ENCODE measurements around the gene PSMD9.
"Not testable (repeated sequence)": the region's sequence is repeated elsewhere in the genome, so short reads cannot be mapped to it uniquely, and the experiment has no call there.

PSMD9 gene

DNA sequence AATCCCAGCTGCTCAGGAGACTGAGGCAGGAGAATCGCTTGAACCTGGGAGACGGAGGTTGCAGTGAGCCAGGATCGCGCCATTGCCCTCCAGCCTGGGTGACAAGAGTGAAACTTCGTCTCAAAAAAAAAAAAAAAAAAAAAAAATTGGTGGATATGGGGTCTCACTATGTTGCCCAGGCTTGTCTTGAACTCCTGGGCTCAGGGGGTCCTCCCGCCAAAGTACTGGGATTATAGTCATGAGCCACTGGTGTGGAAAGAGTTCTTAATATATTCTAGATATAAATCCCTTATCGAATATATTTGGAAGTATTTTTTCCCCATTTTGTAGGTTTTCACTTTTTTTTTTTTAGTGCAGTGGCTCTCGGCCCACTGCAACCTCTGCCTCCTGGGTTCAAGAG, 19.4 kb upstream of the PSMD9 start:
- H2AK5ac ChIP-seq (ENCODE audit: low read length); H3K79me1 ChIP-seq (ENCODE audit: low read length); H2BK15ac ChIP-seq (replicated peaks; ENCODE audit: low read depth); H3K23ac ChIP-seq (ENCODE audit: low read length); H3K56ac ChIP-seq (ENCODE audit: low read length); DNase-seq; H3K4me2 ChIP-seq (ENCODE audit: low read length); H3K79me2 ChIP-seq (ENCODE audit: control insufficient read depth, insufficient read depth, low read length); H3K4ac ChIP-seq (ENCODE audit: low read depth, low read length); H3K18ac ChIP-seq (ENCODE audit: low read length); H3K27me3 ChIP-seq (ENCODE audit: insufficient read depth, low read length, poor library complexity); H4K8ac ChIP-seq (ENCODE audit: low read depth, low read length); H3K27ac ChIP-seq (ENCODE audit: low read depth, low read length); H3K4me3 ChIP-seq (ENCODE audit: low read length); H3K9ac ChIP-seq (ENCODE audit: low read length); H2BK120ac ChIP-seq (ENCODE audit: low read depth, low read length); H2BK5ac ChIP-seq (ENCODE audit: low read length); H3K4me1 ChIP-seq (ENCODE audit: control insufficient read depth, low read depth, low read length); H4K5ac ChIP-seq (ENCODE audit: low read length); H3K36me3 ChIP-seq (ENCODE audit: control insufficient read depth, insufficient read depth, low read length): not testable (repeated sequence)
- no CpG with 5 or more reads among the region's 8 CpGs for WGBS (ENCODE audit: extremely low coverage, insufficient coverage, low lambda C conversion rate)

DNA sequence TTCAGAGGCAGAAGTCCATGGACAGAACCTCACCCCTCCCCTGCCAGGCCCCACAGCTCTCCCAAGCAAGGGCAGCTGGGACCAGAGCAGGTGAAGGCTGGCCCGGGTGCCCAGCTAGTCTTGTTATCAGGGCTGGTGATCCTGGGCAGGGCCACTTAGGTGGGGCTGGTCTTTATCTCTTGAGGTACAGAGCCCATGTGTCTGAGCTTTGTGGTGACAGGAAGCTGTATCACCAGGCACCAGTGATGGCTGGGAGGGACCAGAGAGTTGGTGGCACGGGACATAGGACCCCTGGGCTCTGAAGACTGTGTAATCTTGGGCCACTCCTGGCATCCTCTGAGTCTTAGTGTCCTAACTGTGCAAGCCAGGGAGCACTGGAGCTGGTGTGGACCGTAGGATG, 17.1 kb upstream of the PSMD9 start:
- no peak overlapping the region for H3K23ac ChIP-seq (ENCODE audit: low read length)
- no peak overlapping the region for H3K4me3 ChIP-seq (ENCODE audit: low read length)
- H2AK5ac ChIP-seq (ENCODE audit: low read length): no peak overlapping the region
- H3K4ac ChIP-seq (ENCODE audit: low read depth, low read length): no peak overlapping the region
- H3K27me3 ChIP-seq (ENCODE audit: insufficient read depth, low read length, poor library complexity): no peaks in the 10 kb centered on the region
- H3K4me2 ChIP-seq (ENCODE audit: low read length): no peak overlapping the region
- no peak for DNase-seq
- no peak overlapping the region for H2BK5ac ChIP-seq (ENCODE audit: low read length)
- no peak overlapping the region for H3K56ac ChIP-seq (ENCODE audit: low read length)
- no peak overlapping the region for H3K18ac ChIP-seq (ENCODE audit: low read length)
- H4K5ac ChIP-seq (ENCODE audit: low read length): no peak overlapping the region
- no peak overlapping the region for H2BK120ac ChIP-seq (ENCODE audit: low read depth, low read length)
- H3K36me3 ChIP-seq (ENCODE audit: control insufficient read depth, insufficient read depth, low read length): no peaks in the 10 kb centered on the region
- H3K9ac ChIP-seq (ENCODE audit: low read length): no peak overlapping the region
- H3K79me1 ChIP-seq (ENCODE audit: low read length): no peaks in the 10 kb centered on the region
- no peak overlapping the region for H2BK15ac ChIP-seq (replicated peaks; ENCODE audit: low read depth)
- no peaks in the 10 kb centered on the region for H3K79me2 ChIP-seq (ENCODE audit: control insufficient read depth, insufficient read depth, low read length)
- WGBS (ENCODE audit: extremely low coverage, insufficient coverage, low lambda C conversion rate): no CpG with 5 or more reads among the region's 3 CpGs
- no peak overlapping the region for H4K8ac ChIP-seq (ENCODE audit: low read depth, low read length)
- H3K4me1 ChIP-seq (ENCODE audit: control insufficient read depth, low read depth, low read length): no peaks in the 10 kb centered on the region
- no peak overlapping the region for H3K27ac ChIP-seq (ENCODE audit: low read depth, low read length)

GRCh38 chr12:121872546-121873215, 15.9 kb upstream of the PSMD9 start:
- no peak overlapping the region for H3K23ac ChIP-seq (ENCODE audit: low read length)
- H3K27me3 ChIP-seq (ENCODE audit: insufficient read depth, low read length, poor library complexity): no peaks in the 10 kb centered on the region
- no peaks in the 10 kb centered on the region for H3K79me1 ChIP-seq (ENCODE audit: low read length)
- H2BK5ac ChIP-seq (ENCODE audit: low read length): no peak overlapping the region
- H3K36me3 ChIP-seq (ENCODE audit: control insufficient read depth, insufficient read depth, low read length): no peaks in the 10 kb centered on the region
- H2BK120ac ChIP-seq (ENCODE audit: low read depth, low read length): no peak overlapping the region
- H3K27ac ChIP-seq (ENCODE audit: low read depth, low read length): no peak overlapping the region
- H2BK15ac ChIP-seq (replicated peaks; ENCODE audit: low read depth): no peak overlapping the region
- no peak overlapping the region for H3K56ac ChIP-seq (ENCODE audit: low read length)
- no peaks in the 10 kb centered on the region for H3K79me2 ChIP-seq (ENCODE audit: control insufficient read depth, insufficient read depth, low read length)
- H3K4me3 ChIP-seq (ENCODE audit: low read length): no peak overlapping the region
- no peak overlapping the region for H3K4ac ChIP-seq (ENCODE audit: low read depth, low read length)
- no peak overlapping the region for H3K4me2 ChIP-seq (ENCODE audit: low read length)
- DNase-seq: no peak
- no CpG with 5 or more reads among the region's 5 CpGs for WGBS (ENCODE audit: extremely low coverage, insufficient coverage, low lambda C conversion rate)
- no peak overlapping the region for H2AK5ac ChIP-seq (ENCODE audit: low read length)
- no peak overlapping the region for H3K9ac ChIP-seq (ENCODE audit: low read length)
- no peak overlapping the region for H4K5ac ChIP-seq (ENCODE audit: low read length)
- no peaks in the 10 kb centered on the region for H3K4me1 ChIP-seq (ENCODE audit: control insufficient read depth, low read depth, low read length)
- no peak overlapping the region for H4K8ac ChIP-seq (ENCODE audit: low read depth, low read length)
- no peak overlapping the region for H3K18ac ChIP-seq (ENCODE audit: low read length)

GRCh38 chr12:121873216-121873569, 15.4 kb upstream of the PSMD9 start:
- no peaks in the 10 kb centered on the region for H3K36me3 ChIP-seq (ENCODE audit: control insufficient read depth, insufficient read depth, low read length)
- H4K8ac ChIP-seq (ENCODE audit: low read depth, low read length): no peak overlapping the region
- H3K27me3 ChIP-seq (ENCODE audit: insufficient read depth, low read length, poor library complexity): no peaks in the 10 kb centered on the region
- no peak overlapping the region for H3K23ac ChIP-seq (ENCODE audit: low read length)
- H3K79me2 ChIP-seq (ENCODE audit: control insufficient read depth, insufficient read depth, low read length): no peaks in the 10 kb centered on the region
- H3K4me1 ChIP-seq (ENCODE audit: control insufficient read depth, low read depth, low read length): no peaks in the 10 kb centered on the region
- no peak overlapping the region for H3K27ac ChIP-seq (ENCODE audit: low read depth, low read length)
- no peak overlapping the region for H3K18ac ChIP-seq (ENCODE audit: low read length)
- H3K4ac ChIP-seq (ENCODE audit: low read depth, low read length): no peak overlapping the region
- no peak overlapping the region for H3K4me2 ChIP-seq (ENCODE audit: low read length)
- no peak overlapping the region for H2BK15ac ChIP-seq (replicated peaks; ENCODE audit: low read depth)
- no peak overlapping the region for H3K4me3 ChIP-seq (ENCODE audit: low read length)
- no peak overlapping the region for H3K9ac ChIP-seq (ENCODE audit: low read length)
- H3K79me1 ChIP-seq (ENCODE audit: low read length): no peaks in the 10 kb centered on the region
- H2AK5ac ChIP-seq (ENCODE audit: low read length): no peak overlapping the region
- no CpG with 5 or more reads among the region's 6 CpGs for WGBS (ENCODE audit: extremely low coverage, insufficient coverage, low lambda C conversion rate)
- no peak overlapping the region for H4K5ac ChIP-seq (ENCODE audit: low read length)
- no peak overlapping the region for H3K56ac ChIP-seq (ENCODE audit: low read length)
- no peak for DNase-seq
- H2BK5ac ChIP-seq (ENCODE audit: low read length): no peak overlapping the region
- H2BK120ac ChIP-seq (ENCODE audit: low read depth, low read length): no peak overlapping the region

DNA sequence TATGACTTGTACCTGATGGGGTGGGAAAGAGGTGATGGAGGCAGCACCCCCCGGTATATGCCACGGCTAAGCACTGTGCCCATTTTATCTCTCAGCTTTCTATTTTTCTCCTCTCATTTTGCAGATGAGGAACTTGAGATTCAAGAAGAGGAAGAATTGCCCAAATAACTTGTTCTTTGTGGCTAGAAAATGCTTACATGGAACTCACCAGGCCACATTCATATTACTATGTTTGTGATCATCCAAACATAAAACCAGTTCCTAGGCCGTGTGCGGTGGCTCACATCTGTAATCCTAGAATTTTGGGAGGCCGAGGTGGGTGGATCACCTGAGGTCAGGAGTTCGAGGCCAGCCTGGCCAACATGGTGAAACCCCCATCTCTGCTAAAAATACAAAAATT, 14.5 kb upstream of the PSMD9 start:
- H3K9ac ChIP-seq (ENCODE audit: low read length): no peak overlapping the region
- H3K27ac ChIP-seq (ENCODE audit: low read depth, low read length): no peak overlapping the region
- no peak overlapping the region for H2BK120ac ChIP-seq (ENCODE audit: low read depth, low read length)
- no peak overlapping the region for H3K23ac ChIP-seq (ENCODE audit: low read length)
- no peaks in the 10 kb centered on the region for H3K27me3 ChIP-seq (ENCODE audit: insufficient read depth, low read length, poor library complexity)
- no peak overlapping the region for H3K56ac ChIP-seq (ENCODE audit: low read length)
- no peak overlapping the region for H2AK5ac ChIP-seq (ENCODE audit: low read length)
- no peak overlapping the region for H2BK5ac ChIP-seq (ENCODE audit: low read length)
- no peak overlapping the region for H3K4ac ChIP-seq (ENCODE audit: low read depth, low read length)
- no peak overlapping the region for H4K5ac ChIP-seq (ENCODE audit: low read length)
- no peak overlapping the region for H4K8ac ChIP-seq (ENCODE audit: low read depth, low read length)
- no peaks in the 10 kb centered on the region for H3K79me1 ChIP-seq (ENCODE audit: low read length)
- H3K79me2 ChIP-seq (ENCODE audit: control insufficient read depth, insufficient read depth, low read length): no peaks in the 10 kb centered on the region
- no peak overlapping the region for H3K4me2 ChIP-seq (ENCODE audit: low read length)
- no peak for DNase-seq
- no CpG with 5 or more reads among the region's 6 CpGs for WGBS (ENCODE audit: extremely low coverage, insufficient coverage, low lambda C conversion rate)
- no peaks in the 10 kb centered on the region for H3K36me3 ChIP-seq (ENCODE audit: control insufficient read depth, insufficient read depth, low read length)
- no peak overlapping the region for H2BK15ac ChIP-seq (replicated peaks; ENCODE audit: low read depth)
- no peak overlapping the region for H3K4me3 ChIP-seq (ENCODE audit: low read length)
- no peak overlapping the region for H3K18ac ChIP-seq (ENCODE audit: low read length)
- H3K4me1 ChIP-seq (ENCODE audit: control insufficient read depth, low read depth, low read length): no peaks in the 10 kb centered on the region

DNA sequence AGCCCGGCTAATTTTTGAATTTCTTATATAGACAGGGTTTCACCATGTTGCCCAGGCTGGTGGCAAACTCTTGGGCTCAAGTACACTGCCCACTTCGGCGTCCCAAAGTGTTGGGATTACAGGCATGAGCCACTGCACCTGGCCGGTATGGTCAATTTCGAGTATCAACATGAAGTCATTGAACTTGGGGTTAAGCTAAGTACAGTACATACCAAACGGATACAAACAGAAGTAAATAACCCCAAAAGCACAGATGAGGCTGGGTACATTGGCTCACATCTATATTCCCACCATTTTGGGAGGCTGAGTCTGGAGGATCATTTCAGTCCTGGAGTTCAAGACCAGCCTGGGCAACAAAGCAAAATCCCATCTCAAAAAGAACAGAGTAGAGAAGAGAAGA, 13.0 kb upstream of the PSMD9 start:
- WGBS (ENCODE audit: extremely low coverage, insufficient coverage, low lambda C conversion rate): no CpG with 5 or more reads among the region's 6 CpGs

More for the DNA sequence above, 13.0 kb upstream of the PSMD9 start:
- Histone ChIP-seq H2BK120ac (ENCODE audit: low read depth, low read length) (no peak overlapping the region), H3K27ac (ENCODE audit: low read depth, low read length) (no peak overlapping the region), H3K79me2 (ENCODE audit: control insufficient read depth, insufficient read depth, low read length) (no peaks in the 10 kb centered on the region), H3K9ac (ENCODE audit: low read length) (no peak overlapping the region), H4K8ac (ENCODE audit: low read depth, low read length) (no peak overlapping the region), H3K23ac (ENCODE audit: low read length) (no peak overlapping the region), H2BK15ac (replicated peaks; ENCODE audit: low read depth) (no peak overlapping the region), H2AK5ac (ENCODE audit: low read length) (no peak overlapping the region), H4K5ac (ENCODE audit: low read length) (no peak overlapping the region), H3K36me3 (ENCODE audit: control insufficient read depth, insufficient read depth, low read length) (no peaks in the 10 kb centered on the region), H3K4me1 (ENCODE audit: control insufficient read depth, low read depth, low read length) (no peaks in the 10 kb centered on the region), H3K4me3 (ENCODE audit: low read length) (no peak overlapping the region), H3K4ac (ENCODE audit: low read depth, low read length) (no peak overlapping the region), H3K27me3 (ENCODE audit: insufficient read depth, low read length, poor library complexity) (no peaks in the 10 kb centered on the region), H3K79me1 (ENCODE audit: low read length) (no peaks in the 10 kb centered on the region), H3K18ac (ENCODE audit: low read length) (no peak overlapping the region), H2BK5ac (ENCODE audit: low read length) (no peak overlapping the region), H3K4me2 (ENCODE audit: low read length) (no peak overlapping the region), H3K56ac (ENCODE audit: low read length) (no peak overlapping the region)
- no peak for DNase-seq
